ENCODE measurements around the gene ANTXR1.

Gene ANTXR1

DNA sequence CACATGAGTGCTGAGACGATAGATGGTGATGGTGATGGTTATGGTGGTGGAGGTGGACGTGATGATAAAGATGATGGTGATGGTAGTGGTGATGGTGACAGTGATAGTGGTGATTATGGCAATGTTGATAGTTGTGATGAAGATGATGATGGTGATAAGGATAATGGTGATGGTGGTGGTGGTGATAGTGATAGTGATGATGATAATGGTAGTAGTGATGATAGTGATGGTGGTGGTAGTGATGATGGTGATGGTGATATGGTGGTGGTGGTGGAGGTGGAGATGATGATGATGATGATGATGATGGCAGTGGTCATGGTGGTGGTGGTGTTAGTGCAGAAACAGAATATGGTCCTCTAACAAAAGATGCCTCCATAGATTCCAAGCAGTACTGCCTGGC is 10.3 kb downstream of the ANTXR1 start:
- TF ChIP-seq Cebpa-rat (IDR thresholded peaks at IDR 0.05): no peak
- H4K20me1 ChIP-seq: no peaks in the 10 kb centered on the region

GRCh38 chr2:69026026-69026425 is 13.0 kb downstream of the ANTXR1 start:
- Histone ChIP-seq H3K27me3 (no peaks in the 10 kb centered on the region), H3K4me3 (no peak overlapping the region), H3K9ac (no peak overlapping the region), H3K4me1 (no peaks in the 10 kb centered on the region), H3K9me3 (replicated peaks in 1 of 11) (peaks cover 0 to 18% (median 11%) of the 10 kb centered on the region in 11 experiments; a peak in 11 of 22 replicates), H3K36me3 (no peaks in the 10 kb centered on the region), H3K4me2 (no peak overlapping the region), H4K20me1 (no peaks in the 10 kb centered on the region), H3K27ac (no peak overlapping the region)
- no peak for TF ChIP-seq Cebpa-rat (IDR thresholded peaks at IDR 0.05)

More for the DNA sequence above, 10.3 kb downstream of the ANTXR1 start:
- Histone ChIP-seq H3K4me3 (no peak overlapping the region), H3K36me3 (no peaks in the 10 kb centered on the region), H3K27ac (no peak overlapping the region), H3K9me3 (replicated peaks in 1 of 11) (peaks cover 0 to 14% (median 11%) of the 10 kb centered on the region in 11 experiments; a peak in 11 of 22 replicates), H3K4me1 (no peaks in the 10 kb centered on the region), H3K4me2 (no peak overlapping the region), H3K9ac (no peak overlapping the region), H3K27me3 (no peaks in the 10 kb centered on the region)

- Histone ChIP-seq H4K20me1 (no peaks in the 10 kb centered on the region), H3K9me3 (replicated peaks in 1 of 11) (peaks cover 0 to 18% (median 11%) of the 10 kb centered on the region in 11 experiments; a peak in 11 of 22 replicates), H3K36me3 (no peaks in the 10 kb centered on the region), H3K27ac (no peak overlapping the region), H3K9ac (no peak overlapping the region), H3K4me2 (no peak overlapping the region), H3K27me3 (no peaks in the 10 kb centered on the region), H3K4me3 (no peak overlapping the region), H3K4me1 (no peaks in the 10 kb centered on the region)
- no peak for TF ChIP-seq Cebpa-rat (IDR thresholded peaks at IDR 0.05)
Observed at GRCh38 chr2:69026691-69027459, 13.9 kb downstream of the ANTXR1 start.

DNA sequence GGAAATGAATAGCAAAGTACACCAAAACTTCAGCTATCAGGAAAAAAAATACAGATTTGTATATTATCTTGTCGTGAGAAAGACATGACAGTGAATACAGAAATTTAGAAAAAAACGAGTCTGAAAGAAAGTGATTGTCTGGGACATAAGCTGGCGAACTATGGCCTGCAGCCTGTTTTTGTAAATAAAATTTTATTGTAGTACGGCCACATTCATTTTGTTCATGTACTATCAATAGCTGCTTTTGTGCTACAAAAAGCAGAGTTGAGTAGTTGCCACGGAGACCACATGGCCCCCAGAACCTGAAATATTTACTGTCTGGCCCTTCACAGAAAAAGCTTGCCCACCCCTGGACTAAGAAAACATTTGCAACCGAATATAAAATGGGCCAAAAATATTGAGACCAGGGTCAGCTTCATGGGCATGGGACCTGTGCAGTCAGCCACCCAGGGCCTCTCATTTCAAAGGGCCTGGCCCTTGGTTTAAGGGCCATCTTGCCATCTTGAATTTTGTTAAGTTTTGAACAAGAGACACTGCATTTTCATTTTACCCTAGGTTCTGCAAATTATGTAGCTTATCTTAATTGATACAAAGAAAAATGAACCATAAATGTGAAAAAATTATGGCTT is 17.9 kb downstream of the ANTXR1 start:
- Histone ChIP-seq H3K4me1 (peaks cover 0 to 3% (median 0%) of the 10 kb centered on the region in 10 experiments; a peak in 1 of 20 replicates), H3K4me3 (no peak overlapping the region), H4K20me1 (no peaks in the 10 kb centered on the region), H3K9me3 (replicated peaks in 1 of 11) (peaks cover 0 to 18% (median 11%) of the 10 kb centered on the region in 11 experiments; a peak in 11 of 22 replicates), H3K9ac (no peak overlapping the region), H3K27me3 (no peaks in the 10 kb centered on the region), H3K27ac (no peak overlapping the region), H3K36me3 (no peaks in the 10 kb centered on the region), H3K4me2 (no peak overlapping the region)
- no peak for TF ChIP-seq Cebpa-rat (IDR thresholded peaks at IDR 0.05)

- peaks cover 0 to 18% (median 11%) of the 10 kb centered on the region in 11 experiments; a peak in 11 of 22 replicates for H3K9me3 ChIP-seq (replicated peaks in 1 of 11)
- no peak overlapping the region for H3K27ac ChIP-seq
- H3K4me3 ChIP-seq: no peak overlapping the region
- TF ChIP-seq Cebpa-rat (IDR thresholded peaks at IDR 0.05): no peak
- H4K20me1 ChIP-seq: no peaks in the 10 kb centered on the region
- no peaks in the 10 kb centered on the region for H3K36me3 ChIP-seq
- peaks cover 0 to 5% (median 0%) of the 10 kb centered on the region in 10 experiments; a peak in 1 of 20 replicates for H3K4me1 ChIP-seq
- H3K9ac ChIP-seq: no peak overlapping the region
- no peaks in the 10 kb centered on the region for H3K27me3 ChIP-seq
- H3K4me2 ChIP-seq: no peak overlapping the region
Observed at GRCh38 chr2:69031466-69031865, 18.5 kb downstream of the ANTXR1 start.

GRCh38 chr2:69032336-69032735 is 19.4 kb downstream of the ANTXR1 start:
- no peak overlapping the region for H3K27ac ChIP-seq
- H3K27me3 ChIP-seq: no peaks in the 10 kb centered on the region
- H3K4me1 ChIP-seq: peaks cover 0 to 5% (median 0%) of the 10 kb centered on the region in 10 experiments; a peak in 1 of 20 replicates
- TF ChIP-seq Cebpa-rat (IDR thresholded peaks at IDR 0.05): no peak
- H3K9ac ChIP-seq: no peak overlapping the region
- no peaks in the 10 kb centered on the region for H4K20me1 ChIP-seq
- no peak overlapping the region for H3K4me2 ChIP-seq
- H3K4me3 ChIP-seq: no peak overlapping the region
- H3K36me3 ChIP-seq: no peaks in the 10 kb centered on the region
- peaks cover 0 to 13% (median 8%) of the 10 kb centered on the region in 11 experiments; a peak in 11 of 22 replicates for H3K9me3 ChIP-seq (replicated peaks in 1 of 11)

- Histone ChIP-seq H3K27me3 (no peaks in the 10 kb centered on the region), H3K4me1 (peaks cover 0 to 5% (median 0%) of the 10 kb centered on the region in 10 experiments; a peak in 1 of 20 replicates), H3K9ac (no peak overlapping the region), H3K36me3 (no peaks in the 10 kb centered on the region), H3K4me2 (no peak overlapping the region), H4K20me1 (no peaks in the 10 kb centered on the region), H3K4me3 (no peak overlapping the region), H3K27ac (no peak overlapping the region), H3K9me3 (replicated peaks in 1 of 11) (0 out of 22 replicates have a peak, but pooled peaks cover 0 to 4% (median 0%) of the 10 kb centered on the region in 11 experiments)
- no peak for TF ChIP-seq Cebpa-rat (IDR thresholded peaks at IDR 0.05)
Observed at GRCh38 chr2:69033461-69034095, 20.6 kb downstream of the ANTXR1 start.

GRCh38 chr2:69034122-69034521 is 21.1 kb downstream of the ANTXR1 start:
- Histone ChIP-seq H3K36me3 (no peaks in the 10 kb centered on the region), H3K4me3 (no peak overlapping the region), H3K27me3 (no peaks in the 10 kb centered on the region), H3K27ac (no peak overlapping the region), H3K4me2 (no peak overlapping the region), H3K9me3 (replicated peaks in 1 of 11) (no peaks in the 10 kb centered on the region), H3K9ac (no peak overlapping the region), H3K4me1 (peaks cover 0 to 5% (median 0%) of the 10 kb centered on the region in 10 experiments; a peak in 1 of 20 replicates), H4K20me1 (no peaks in the 10 kb centered on the region)
- TF ChIP-seq Cebpa-rat (IDR thresholded peaks at IDR 0.05): no peak

DNA sequence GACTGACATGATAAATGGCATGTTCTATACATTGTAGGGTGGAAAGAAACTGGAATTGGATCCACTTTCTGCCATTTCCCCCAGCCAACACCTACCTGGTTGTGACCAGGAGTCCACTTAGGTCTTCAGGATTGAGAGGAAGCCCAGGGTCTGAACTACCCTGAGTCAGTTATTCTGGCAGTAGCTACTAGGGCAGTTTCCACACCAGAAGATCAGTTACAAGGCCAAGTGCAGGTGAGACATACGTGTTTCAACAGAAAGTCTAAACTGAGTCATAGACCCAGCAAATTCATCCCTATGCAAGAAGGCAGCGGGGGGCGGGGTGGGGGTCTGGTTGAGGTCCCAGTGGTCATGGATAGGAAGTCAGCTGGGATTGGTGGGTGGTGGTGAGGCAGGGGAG is 21.9 kb downstream of the ANTXR1 start:
- no peak for TF ChIP-seq Cebpa-rat (IDR thresholded peaks at IDR 0.05)
- H3K27me3 ChIP-seq: no peaks in the 10 kb centered on the region
- H3K4me1 ChIP-seq: peaks cover 0 to 5% (median 0%) of the 10 kb centered on the region in 10 experiments; a peak in 1 of 20 replicates
- H3K9me3 ChIP-seq (replicated peaks in 1 of 11): no peaks in the 10 kb centered on the region
- no peaks in the 10 kb centered on the region for H4K20me1 ChIP-seq
- H3K4me3 ChIP-seq: no peak overlapping the region
- H3K4me2 ChIP-seq: no peak overlapping the region
- no peaks in the 10 kb centered on the region for H3K36me3 ChIP-seq
- H3K9ac ChIP-seq: no peak overlapping the region
- no peak overlapping the region for H3K27ac ChIP-seq
